Activated CD8-positive, alpha-beta memory T cell treated with anti-CD3 and anti-CD28 coated beads for 36 hours (primary cell): ENCODE measurements around the gene BEND6. TPM values are rescaled to one million over a fixed set of nuclear protein-coding genes. Genes with fewer than 3 reads are reported as not detected.
"Not testable (repeated sequence)": the region's sequence is repeated elsewhere in the genome, so short reads cannot be mapped to it uniquely, and the experiment has no call there.

ENCODE experiments used
- CTCF ChIA-PET: fragments of 350-600 bp; sonication (Branson Sonifier 250); formaldehyde crosslinking; loops from one replicate; lab custom pipeline; 2021; ENCODE audit warnings: antibody characterized with exemption; lab: Charles Lee
- POLR2A ChIA-PET: fragments of 350-600 bp; sonication (Branson Sonifier 250); formaldehyde crosslinking; loops from one replicate; lab custom pipeline; 2021; ENCODE audit warnings: antibody characterized with exemption; lab: Charles Lee
- total RNA-seq, 2 experiments: library from RNA; stranded (reverse); gene quantifications; one replicate each; pipeline ENCODE4 v1.2.3, GENCODE V29; 2021

Gene BEND6
- total RNA-seq, 2 experiments from 2014 or later, result not detected

- ChIA-PET POLR2A (interaction anchor here (0.5 kb wide), 1 partner anchor 126 kb away, joined by 4 read pairs; no protein-coding TSS in a partner anchor), CTCF (no interaction called here)
These were observed 62.9 kb downstream of the BEND6 start for GRCh38 chr6:57017841-57018240.

DNA sequence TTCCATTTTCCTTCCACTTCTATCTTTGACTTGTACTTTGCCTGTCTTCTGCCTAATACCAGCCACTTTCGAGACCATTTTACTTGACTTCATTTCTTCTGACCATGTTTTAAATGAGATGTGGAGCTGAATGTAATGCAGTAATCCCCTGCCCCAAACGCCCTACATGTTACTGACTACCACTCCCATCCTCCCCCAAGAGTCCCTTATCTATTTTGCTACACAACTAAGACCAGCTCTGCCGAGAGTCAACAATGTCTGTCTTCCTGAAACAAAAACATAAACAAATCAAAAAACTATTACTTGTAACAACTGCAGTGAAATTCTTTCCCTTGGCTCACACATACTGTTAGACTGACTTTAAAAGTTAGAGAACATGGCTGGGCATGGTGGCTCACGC is 64.5 kb downstream of the BEND6 start:
- POLR2A ChIA-PET, result no interaction called here
- CTCF ChIA-PET, result no interaction called here

DNA sequence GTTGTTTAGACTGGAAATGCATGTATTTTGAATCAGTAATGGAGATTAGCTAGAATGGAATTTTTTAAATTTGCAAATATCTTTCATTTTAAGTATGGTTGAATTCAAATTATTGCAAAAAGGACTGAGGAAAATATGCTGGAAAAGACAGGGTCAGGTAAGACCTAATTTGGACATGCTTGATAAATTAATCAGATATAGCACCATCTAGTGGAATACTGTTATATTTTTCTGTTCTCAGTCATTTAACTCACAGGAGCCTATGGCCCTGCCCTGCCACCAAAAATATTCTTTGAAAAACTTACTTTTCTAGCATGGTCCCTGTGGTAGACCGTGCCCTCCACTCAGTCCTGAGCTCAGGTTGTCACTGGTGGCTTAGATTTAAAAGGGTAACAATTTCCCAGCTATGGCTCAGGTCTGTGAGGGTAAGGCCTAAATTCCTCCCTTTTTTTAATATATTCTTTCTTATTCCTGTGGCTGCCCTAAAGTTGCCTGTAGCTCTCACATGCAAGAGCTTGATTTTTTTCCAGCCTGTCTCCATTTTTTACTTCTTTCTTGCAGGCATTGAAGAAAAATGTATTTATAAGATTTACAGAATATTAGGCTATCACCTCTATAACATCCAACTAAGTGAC is 66.3 kb downstream of the BEND6 start:
- ChIA-PET CTCF (interaction anchor here (1.0 to 1.6 kb wide), 4 partner anchors 25 to 118 kb away, joined by 3 to 5 read pairs (median 3); partner anchors contain the start of gene BEND6), POLR2A (no interaction called here)

DNA sequence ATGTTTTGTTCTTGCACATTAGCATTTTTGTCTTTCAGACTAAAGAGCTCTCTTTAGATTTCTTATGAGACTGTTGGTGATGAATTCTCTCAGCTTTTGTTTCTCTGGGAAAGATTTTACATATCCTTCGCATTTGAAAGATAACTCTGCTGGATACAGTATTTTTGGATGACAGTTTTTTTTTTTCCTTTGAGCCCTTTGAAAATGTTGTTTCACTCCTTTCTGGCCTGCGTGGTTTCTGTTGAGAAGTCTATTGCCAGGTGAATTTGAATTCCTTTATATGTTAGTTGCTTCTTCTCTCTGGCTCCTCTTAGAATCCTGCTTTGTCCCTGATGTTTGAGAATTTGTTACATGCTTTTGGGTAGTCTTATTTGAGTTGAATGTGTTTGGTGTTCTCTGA is 69.4 kb downstream of the BEND6 start:
- ChIA-PET POLR2A (no interaction called here), CTCF (interaction anchor here (1.0 kb wide), 1 partner anchor 120 kb away, joined by 3 read pairs; no protein-coding TSS in a partner anchor)

DNA sequence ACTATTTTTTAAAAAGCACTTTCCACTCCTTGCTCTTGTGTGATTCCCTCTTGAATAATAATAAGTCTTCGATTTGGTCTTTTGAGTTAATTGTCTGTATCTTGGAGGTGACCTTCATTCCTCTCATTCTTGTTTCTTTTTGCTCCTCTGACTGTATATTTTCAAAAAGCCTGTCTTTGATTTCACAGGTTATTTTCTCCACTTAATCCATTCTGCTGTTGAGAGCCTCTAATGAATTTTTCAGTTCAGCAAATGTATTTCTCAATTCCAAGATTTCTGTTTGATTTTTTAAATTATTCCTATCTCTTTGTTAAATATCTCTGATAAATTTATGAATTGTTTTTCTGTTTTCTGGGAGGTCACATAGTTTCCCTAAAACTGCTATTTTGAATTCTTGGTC is 69.9 kb downstream of the BEND6 start:
- POLR2A ChIA-PET, result no interaction called here
- CTCF ChIA-PET, result no interaction called here

- ChIA-PET POLR2A (no interaction called here), CTCF (no interaction called here)
These were observed 71.1 kb downstream of the BEND6 start for GRCh38 chr6:57026001-57026400.

DNA sequence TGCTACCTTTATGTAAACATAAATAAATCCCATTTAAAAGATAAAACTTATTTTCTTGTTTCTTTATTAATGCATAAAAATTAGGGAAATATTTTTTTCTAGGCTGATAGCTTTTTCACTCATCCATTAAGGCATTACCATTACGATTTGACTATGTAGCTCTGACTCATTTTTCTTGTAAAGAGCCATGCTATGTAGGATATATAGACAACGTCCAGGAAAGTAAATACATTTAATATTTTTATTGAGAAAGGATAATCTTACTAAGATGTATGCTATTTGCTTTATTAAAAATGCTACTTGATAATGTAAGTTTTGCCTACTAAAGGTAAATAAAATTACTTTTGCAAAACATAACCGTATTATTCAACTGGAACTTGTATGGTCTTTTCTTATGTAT is 72.4 kb downstream of the BEND6 start:
- CTCF ChIA-PET, result no interaction called here
- POLR2A ChIA-PET, result no interaction called here

DNA sequence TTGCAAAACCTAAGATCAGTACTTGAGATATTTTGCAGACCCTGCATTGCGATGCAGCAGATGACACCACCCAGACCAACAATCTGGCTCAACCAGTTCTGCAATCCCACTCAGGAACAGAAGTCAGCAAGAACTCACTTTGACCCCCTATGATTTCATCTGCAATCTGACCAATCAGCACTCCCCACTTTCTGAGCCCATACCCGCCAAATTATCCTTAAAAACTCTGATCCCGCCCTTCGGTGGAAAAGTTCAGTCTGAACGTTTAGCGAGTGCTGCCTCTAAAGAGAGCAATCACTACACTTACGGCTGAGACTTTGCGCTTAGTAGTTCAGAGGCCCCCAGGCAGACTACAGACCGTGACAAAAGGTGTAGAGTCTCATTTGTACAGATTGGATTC is 74.3 kb downstream of the BEND6 start:
- ChIA-PET CTCF (no interaction called here), POLR2A (no interaction called here)

- ChIA-PET POLR2A (no interaction called here), CTCF (no interaction called here)
These were observed 78.3 kb downstream of the BEND6 start for GRCh38 chr6:57033228-57033627.

DNA sequence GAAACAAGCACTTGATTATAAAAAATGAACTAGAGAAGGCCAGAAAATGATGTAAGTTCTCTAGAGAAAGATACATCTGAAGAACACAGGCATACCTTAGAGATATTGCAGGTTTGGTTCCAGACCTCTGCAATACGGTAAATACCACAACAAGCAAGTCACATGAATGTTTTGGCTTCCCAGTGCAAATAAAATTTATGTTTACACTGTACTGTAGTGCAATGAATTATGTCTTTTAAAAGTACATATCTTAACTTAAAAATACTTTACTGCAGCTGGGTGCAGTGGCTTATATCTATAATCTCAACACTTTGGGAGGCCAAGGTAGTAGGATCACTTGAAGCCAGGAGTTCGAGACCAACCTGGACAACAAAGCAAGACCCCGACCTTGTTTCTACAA is 80.6 kb downstream of the BEND6 start:
- ChIA-PET CTCF (no interaction called here), POLR2A (no interaction called here)

DNA sequence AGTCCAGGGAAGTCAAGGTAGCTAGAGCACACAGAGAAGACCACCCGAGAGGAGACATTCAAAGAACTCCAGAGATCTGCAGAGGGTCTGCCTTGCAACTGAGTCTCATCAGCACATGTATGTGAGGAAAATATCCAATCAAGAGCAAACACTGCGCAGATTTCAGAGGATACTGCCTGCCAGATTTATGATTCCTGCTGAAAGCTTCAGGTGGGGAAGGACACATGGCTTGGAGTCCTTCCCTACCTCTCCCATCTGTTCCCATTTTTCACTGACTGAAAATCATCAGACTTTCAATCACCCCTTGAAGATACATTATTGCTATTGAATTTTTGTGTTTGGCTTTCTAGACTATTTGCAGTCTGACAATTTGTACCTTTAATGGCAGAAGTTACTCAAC is 84.0 kb downstream of the BEND6 start:
- POLR2A ChIA-PET, result no interaction called here
- CTCF ChIA-PET, result no interaction called here

DNA sequence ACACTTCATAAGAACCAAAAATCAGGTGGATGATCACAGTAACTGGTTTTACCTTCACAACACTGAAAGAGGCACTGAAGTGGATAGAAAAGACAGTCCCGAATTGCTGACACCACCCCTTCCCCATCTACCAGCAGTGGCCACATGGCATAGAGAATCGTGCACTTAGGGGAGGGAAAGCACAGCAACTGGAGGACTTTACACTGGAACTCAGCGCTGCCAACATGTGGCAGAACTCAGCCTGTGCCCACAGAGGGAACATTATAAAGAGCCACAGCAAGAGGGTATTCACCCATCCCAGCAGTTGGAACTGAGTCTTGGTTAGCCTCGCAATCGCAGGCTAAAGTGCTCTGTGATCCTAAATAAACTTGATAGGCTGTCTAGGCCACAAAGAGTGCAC is 85.1 kb downstream of the BEND6 start:
- POLR2A ChIA-PET, result no interaction called here
- CTCF ChIA-PET, result no interaction called here

DNA sequence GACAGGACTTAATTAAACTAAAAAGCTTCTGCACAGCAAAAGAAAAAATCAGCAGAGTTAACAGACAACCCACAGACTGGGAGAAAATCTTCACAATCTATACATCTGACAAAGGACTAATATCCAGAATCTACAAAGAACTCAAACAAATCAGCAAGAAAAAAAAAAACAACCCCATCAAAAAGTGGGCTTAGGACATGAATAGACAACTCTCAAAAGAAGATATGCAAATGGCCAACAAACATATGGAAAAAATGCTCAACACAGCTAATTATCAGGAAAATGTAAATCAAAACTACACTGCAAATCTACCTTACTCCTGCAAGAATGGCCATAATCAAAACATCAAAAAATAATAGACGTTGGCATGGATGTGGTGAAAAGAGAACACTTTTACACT is 89.2 kb downstream of the BEND6 start:
- CTCF ChIA-PET, POLR2A ChIA-PET: not testable (repeated sequence)

DNA sequence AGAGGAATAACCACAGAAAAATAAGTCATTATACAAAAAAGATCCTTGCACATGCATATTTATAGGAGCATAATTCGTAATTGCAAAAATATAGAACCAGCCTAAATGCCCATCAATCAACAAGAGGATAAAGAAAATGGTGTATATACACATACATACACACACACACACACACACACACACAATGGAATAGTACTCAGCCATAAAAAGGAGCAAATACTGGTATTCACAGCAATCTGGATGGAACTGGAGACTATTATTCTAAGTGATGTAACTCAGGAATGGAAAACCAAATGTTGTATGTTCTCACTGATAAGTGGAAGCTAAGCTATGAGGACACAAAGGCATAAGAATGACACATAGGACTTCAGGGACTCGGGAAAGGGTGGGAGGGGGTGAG is 89.7 kb downstream of the BEND6 start:
- ChIA-PET CTCF (no interaction called here), POLR2A (no interaction called here)

DNA sequence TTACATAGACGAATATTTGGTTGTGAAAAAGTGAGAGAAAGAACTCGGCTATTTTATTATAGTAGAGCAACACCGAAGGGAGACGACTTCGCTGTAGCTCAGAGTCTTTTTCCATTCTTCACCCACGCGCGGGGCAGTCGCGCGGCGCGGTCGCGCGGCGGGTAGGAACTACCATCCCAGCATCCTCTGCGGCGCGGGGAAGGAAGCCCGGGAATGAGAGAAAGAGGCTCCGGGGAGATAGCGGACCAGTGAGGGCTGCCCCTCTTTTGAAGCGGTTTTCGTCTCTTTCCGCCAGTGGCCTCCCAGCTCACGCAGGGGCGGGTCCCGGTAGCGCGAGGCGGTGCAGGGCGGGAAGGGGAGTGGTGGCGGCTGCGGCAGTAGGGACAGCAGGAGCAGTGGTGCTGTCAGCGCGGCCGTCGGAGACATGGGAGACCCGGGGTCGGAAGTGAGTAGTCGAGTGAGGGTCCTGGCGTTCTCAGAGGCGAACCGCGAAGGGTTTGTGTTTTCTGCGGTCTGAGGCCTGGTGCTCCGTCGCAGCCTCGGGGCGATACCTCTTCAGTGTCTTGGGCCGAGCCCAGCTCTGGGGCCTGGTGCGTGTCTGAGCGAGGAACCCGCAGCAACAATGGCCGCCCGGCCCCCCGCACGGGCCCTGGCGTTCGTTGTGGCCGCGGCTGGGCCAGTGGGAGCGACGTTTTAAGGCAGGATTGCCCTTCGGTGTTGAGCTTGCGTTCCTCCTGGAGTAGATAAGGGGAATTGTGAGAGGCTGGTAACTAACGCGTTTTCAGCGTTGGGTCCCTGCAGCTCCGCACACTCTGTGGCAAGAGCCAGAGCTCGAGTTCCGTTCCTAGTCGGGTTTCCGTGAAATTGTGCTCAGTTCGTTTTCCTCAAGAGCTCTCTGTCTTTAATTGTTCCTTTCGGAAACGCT is 91.7 kb downstream of the BEND6 start, which contains the start of gene KIAA1586:
TSS of gene KIAA1586 (plus strand) at position 362 of the 925 bp plus-strand sequence. CDS start at position 425, 63 bp downstream.
- CTCF ChIA-PET, result interaction anchor here (0.8 to 1.2 kb wide), 2 partner anchors 25 to 711 kb away, joined by 3 read pairs; no protein-coding TSS in a partner anchor
- POLR2A ChIA-PET, result not testable (repeated sequence)

DNA sequence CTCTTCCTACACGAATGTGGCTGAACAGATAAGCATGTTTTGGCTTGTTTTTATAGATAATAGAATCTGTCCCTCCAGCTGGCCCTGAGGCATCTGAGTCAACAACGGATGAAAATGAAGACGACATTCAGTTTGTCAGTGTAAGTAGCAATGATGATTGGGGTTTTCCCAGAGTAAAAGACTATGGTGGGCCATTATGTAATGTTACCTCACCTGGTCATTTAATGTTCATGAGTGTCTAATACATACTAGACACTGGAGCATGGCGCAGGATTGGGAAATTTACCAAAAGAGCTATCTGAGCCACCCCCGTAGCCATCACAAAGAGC is 92.3 kb downstream of the BEND6 start:
- POLR2A ChIA-PET, CTCF ChIA-PET: not testable (repeated sequence)

GRCh38 chr6:57047859-57048258 is 93.0 kb downstream of the BEND6 start:
- POLR2A ChIA-PET, CTCF ChIA-PET: not testable (repeated sequence)

- ChIA-PET POLR2A (no interaction called here), CTCF (no interaction called here)
These were observed 93.7 kb downstream of the BEND6 start for GRCh38 chr6:57048577-57048976.

- CTCF ChIA-PET, result no interaction called here
- POLR2A ChIA-PET, result no interaction called here
These were observed 108.9 kb downstream of the BEND6 start for GRCh38 chr6:57063847-57064246.

GRCh38 chr6:57064809-57065208 is 109.9 kb downstream of the BEND6 start:
- CTCF ChIA-PET, result no interaction called here

GRCh38 chr6:57068061-57068460 is 113.2 kb downstream of the BEND6 start:
- CTCF ChIA-PET, result no interaction called here
- POLR2A ChIA-PET, result no interaction called here

More at GRCh38 chr6:57064809-57065208, 109.9 kb downstream of the BEND6 start:
- POLR2A ChIA-PET, result no interaction called here
